NB4 (cell line): Measurements from ENCODE around the gene FANCM.

Experiments
- DNase-seq: peaks from one replicate; pipeline ENCODE4 v3.0.0; 2010; ENCODE audit warnings: low read depth
- H3K4me3 ChIP-seq: one replicate; pipeline ENCODE4 v1.5.1; 2011; ENCODE audit warnings: mild to moderate bottlenecking, low read depth, low read length, moderate library complexity
- CTCF ChIP-seq: IDR thresholded peaks from one replicate; pipeline ENCODE4 v1.5.1; 2012; ENCODE audit warnings: low read depth, low read length
- MAX ChIP-seq: IDR thresholded peaks from 2 replicates; pipeline ENCODE4 v1.6.1; 2011; ENCODE audit warnings: low read depth, low read length
- MYC ChIP-seq: IDR thresholded peaks from 2 replicates; pipeline ENCODE4 v1.6.1; 2011; ENCODE audit warnings: low read depth, low read length
- POLR2A ChIP-seq: IDR thresholded peaks from 2 replicates; pipeline ENCODE4 v1.6.1; 2011; ENCODE audit warnings: mild to moderate bottlenecking; ENCODE audit not compliant: insufficient read length; ENCODE audit errors: extremely low read depth

The FANCM gene

GRCh38 chr14:45247427-45247826 is 111.7 kb downstream of the FANCM start:
- peak overlapping the region; percentile 27 for H3K4me3 ChIP-seq
- no peak for TF ChIP-seq CTCF
- no peak for TF ChIP-seq MAX
- no peak for TF ChIP-seq POLR2A
- no peak for TF ChIP-seq MYC
- DNase-seq = peak; percentile 34

- H3K4me3 ChIP-seq = peak overlapping the region; percentile 96
- DNase-seq = peak; percentile 84
- TF ChIP-seq MYC = peak; percentile 70; the same call in 1 of the 2 replicates
- no peak for TF ChIP-seq POLR2A
Measured at GRCh38 chr14:45249856-45250575, 114.3 kb downstream of the FANCM start.
